GM18508 (cell line): ENCODE data around the gene HRAS.

Experiments used
- ATAC-seq: cut with Tn5 transposase; IDR thresholded peaks from one replicate; pipeline ENCODE4 v1.9.1; 2021; ENCODE audit warnings: moderate number of reproducible peaks; ENCODE audit not compliant: insufficient read depth, unreplicated experiment

Gene HRAS

DNA sequence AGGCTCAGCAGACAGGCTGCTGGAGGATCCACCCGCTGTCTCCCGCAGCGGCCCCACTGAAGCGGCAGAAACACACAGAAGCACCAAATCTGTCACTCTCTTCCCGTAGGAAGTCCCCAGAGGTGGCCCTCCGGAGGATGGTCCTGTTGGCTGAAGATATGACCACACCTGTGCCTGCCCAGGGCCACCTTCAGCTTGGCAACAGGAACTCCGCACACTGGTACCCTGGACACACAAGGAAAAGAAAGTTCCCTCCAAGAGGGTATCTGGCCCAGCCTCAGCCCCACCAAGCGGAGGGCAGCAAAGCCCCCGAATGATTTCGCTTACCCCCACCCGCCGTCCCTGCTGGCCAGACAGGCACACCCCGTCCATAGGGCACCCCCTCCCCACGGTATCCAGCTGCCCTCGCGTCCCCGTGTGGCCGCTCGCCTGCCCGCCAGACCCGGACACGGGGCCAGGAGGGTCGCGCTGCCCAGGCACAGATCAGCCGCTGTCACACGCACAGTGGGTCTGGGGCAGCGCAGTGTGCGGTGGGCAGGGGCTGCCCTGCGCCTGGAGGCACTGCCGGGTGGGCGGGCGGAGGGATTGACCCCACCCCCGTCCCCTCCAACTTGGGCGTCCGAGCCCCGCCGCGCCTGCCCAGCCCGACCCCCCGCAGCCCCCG, 32.4 kb upstream of the HRAS start:
- ATAC-seq = no peak

DNA sequence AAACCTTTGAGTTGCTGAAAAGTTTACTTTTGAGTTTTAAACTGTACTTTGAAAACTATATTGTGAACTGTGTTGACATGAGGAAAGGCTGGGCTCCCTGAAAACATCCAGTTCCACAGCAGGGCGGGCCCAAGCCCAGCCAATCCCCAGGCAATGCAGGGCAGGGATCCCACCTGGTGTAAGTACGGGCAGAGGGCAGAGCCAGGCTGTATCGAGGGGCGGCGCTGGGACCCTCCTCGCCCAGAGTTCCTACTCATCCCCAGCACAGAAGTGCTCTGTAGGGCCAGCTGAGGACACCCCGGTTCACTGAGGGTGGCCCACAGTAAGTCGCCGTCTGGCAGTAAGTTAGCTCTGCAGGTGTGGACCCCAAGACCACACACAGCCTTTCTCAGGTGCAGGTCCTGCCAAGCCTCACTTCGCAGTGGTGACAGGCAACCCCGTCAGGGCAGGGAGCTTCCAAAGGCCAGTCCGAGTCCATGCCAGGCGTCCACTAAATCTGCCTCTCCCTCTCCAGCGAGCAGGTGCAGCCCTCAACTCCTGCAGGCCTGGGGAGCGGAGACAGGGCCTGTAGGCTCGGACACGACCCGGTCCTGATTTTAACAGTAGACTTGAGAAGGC, 31.7 kb upstream of the HRAS start:
- no peak for ATAC-seq

DNA sequence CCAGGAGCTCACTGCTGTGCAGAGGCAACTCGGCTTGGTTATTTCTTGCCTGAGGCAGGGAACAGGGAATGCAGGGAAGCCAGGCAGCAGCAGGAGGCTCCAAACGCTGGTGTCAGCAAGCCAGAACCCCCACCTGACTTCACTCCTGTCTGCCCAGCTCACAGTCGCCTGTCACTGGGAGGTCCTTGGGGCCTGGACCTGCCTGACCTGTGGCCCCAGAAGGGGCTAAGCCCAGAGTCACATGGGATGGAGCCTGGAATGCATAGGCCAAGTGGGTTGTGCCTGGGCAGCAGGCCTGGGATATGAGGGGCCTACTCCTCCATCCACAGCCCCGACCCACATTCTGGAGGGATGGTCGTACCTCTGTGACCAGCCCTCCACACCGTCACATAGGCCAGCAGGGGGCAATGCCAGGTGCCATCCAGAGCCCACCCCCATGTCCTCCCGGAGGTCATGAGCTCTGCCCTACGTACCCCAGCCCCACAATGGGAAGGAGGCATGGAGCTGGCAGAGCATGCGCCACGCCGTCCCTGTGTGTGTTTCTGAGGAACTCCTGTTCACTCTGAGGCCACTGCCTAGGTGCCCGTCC, 30.6 kb upstream of the HRAS start:
- no peak for ATAC-seq

DNA sequence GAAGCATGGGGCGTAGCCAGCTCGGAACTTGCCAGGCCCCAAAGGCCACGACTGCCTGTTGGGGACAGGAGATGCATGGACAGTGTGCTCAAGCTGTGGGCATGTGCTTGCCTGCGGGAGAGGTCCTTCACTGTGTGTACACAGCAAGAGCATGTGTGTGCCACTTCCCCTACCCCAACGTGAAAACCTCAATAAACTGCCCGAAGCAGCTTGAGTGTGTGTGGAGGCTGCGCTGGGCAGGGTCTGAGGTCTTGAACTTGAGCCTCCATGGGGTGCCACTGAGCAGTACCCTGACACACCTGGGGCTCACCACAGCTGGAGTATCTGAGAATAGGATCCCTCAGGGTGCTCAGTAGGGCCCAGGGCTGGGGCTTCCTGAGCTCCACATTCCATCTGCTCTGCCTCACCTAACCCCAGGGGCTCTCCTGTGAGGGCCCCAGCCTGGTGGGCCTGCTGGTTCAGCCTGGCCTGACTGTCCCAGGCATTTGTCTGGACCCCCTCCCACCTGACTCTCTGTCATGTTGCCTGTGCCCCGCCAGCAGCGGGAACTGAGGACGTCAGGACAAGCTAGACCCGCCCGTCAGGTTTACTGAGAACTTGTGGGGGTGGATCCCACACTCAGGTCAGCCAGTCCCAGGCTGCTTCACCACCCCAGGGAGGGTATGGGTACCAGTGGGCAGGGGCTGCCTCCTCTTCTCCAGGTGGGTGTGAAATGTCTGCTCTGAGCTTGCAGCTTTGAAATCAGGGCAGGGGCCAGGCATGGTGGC, 28.6 kb upstream of the HRAS start:
- no peak for ATAC-seq

DNA sequence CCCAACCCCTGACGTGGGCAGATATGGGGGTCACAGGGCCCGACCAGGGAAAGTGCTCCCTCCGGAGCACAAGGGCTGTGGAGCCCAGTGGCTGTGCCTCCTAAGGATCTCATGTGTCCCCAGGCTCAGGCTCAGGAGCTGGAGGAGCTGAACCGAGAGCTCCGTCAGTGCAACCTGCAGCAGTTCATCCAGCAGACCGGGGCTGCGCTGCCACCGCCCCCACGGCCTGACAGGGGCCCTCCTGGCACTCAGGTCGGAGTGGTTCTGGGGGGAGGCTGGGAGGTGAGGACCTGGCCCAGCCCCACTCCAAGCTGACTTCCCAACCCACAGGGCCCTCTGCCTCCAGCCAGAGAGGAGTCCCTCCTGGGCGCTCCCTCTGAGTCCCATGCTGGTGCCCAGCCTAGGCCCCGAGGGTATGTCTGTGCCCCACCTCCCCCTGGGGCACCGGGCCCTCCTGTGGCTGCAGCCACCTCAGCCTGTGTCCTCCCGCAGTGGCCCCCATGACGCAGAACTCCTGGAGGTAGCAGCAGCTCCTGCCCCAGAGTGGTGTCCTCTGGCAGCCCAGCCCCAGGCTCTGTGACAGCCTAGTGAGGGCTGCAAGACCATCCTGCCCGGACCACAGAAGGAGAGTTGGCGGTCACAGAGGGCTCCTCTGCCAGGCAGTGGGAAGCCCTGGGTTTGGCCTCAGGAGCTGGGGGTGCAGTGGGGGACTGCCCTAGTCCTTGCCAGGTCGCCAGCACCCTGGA, 27.9 kb upstream of the HRAS start:
- ATAC-seq = no peak

DNA sequence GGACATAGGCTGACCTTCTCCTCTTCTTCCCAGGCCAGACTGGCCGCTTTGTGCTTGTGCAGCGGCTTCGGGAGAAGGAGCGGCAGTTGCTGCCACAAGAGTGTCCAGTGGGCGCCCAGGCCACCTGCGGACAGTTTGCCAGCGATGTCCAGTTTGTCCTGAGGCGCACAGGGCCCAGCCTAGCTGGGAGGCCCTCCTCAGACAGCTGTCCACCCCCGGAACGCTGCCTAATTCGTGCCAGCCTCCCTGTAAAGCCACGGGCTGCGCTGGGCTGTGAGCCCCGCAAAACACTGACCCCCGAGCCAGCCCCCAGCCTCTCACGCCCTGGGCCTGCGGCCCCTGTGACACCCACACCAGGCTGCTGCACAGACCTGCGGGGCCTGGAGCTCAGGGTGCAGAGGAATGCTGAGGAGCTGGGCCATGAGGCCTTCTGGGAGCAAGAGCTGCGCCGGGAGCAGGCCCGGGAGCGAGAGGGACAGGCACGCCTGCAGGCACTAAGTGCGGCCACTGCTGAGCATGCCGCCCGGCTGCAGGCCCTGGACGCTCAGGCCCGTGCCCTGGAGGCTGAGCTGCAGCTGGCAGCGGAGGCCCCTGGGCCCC, 26.8 kb upstream of the HRAS start:
- ATAC-seq = no peak

DNA sequence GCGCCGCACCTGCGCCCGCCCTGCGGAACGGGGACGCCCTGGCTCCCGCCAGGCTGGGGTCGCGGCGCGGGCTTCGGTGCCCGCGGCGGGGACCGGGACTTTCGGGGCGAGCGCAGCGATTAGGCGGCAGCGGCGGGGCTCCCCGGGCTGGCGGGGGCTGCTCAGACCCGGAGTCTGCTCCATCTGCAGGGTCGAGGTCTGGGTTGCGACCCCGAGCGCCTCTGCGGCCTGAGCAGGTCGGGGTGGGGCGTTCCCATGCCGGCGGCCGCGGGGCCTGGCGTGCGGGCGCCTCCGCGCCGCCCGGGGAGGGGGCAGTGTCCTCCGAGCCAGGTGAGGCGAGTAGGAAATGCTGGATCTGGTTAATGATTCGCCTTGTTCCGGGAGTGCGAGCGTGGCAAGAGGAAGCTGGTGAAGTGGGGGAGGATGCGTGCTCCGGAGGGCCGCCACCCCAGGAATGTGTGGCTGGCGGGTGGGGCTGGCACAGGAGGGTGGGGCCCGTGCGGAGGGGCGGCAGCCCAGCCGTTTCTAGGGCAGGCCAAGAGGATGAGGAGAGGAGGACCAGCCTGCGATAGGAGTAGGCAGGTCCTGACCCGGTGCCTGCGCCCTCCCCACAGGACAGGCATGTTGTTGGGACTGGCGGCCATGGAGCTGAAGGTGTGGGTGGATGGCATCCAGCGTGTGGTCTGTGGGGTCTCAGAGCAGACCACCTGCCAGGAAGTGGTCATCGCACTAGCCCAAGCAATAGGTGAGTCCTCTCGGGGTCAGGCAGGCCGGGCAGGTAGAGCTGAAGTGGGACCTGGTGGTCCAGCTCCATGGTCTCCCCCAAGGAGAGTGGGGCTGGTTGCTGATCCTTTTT, 26.0 kb upstream of the HRAS start:
- ATAC-seq = no peak

DNA sequence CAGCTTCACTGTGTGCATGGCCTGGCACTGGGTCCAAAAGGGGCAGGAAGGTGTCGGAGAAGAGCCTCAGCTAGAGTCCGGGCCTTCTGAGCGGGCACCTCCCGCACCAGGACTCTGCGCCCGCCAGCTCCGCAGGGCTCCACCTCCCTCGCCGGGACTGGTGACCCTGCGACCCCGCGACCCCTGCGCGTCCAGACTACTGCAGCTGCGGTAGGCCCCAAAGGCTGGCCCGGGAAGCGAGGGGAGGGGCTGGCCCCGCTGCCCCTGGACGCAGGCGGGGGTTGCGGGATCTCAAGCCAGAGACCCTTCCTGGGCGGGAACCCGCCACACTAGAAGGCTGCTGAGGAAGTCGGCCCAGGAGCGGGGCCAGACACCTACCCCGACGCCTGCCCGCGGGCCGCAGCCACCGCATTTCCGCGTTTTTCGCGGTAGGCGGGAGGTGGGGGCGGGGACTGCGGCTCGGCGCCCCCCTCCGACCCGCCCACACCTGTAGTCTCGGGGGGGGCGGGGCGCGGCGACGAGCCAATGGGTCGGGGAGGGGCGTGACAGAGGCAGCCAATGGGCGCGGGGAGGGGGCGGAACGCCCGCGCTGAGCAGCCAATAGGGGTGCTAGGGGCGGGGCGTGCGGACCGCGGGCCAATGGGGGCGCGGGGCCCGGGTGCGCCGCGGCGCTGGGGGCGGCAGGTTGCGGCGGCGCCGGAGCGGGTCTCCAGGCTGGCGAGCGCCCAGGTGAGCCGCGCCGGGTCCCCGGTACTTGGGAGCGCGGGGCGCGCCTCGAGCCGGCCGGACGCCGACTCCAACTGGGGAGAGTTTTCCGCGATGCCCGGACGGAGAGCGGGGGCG, 25.1 kb upstream of the HRAS start, which contains the start of the genes LMNTD2 and RASSF7:
Gene LMNTD2 (minus strand): TSS at position 434 of the 843 bp plus-strand sequence. CDS start 22 bp downstream, at position 412.
Gene RASSF7 (plus strand): TSS at position 666 of the 843 bp plus-strand sequence. CDS start 799 bp downstream, outside the sequence.
- ATAC-seq = no peak

DNA sequence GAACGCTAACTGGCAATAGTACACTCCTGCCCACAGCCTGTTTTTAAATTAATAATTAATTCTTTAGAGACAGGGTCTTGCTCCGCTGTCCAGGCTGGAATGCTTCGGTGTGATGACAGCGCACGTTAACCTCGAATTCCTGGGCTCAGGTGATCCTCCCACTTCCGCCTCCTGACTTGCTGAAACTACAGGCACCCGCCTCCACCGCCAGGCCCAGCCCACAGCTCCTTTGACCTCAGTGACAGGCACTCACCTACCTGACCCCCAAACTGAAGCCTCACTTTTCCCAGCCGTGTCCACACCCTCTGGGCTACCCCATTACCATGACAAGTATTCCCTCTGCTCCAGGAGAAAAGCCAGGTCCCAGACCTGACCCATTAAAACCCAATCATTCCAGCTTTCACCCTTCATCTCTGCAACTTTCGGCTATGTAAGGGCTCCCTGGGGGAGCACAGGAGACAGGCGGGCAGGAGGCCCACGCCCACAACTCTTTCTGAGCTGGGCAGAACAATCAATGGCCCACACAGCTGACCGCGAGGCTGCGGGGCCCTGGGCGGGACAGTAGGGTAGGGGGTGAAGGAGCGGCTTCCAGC, 24.4 kb upstream of the HRAS start:
- ATAC-seq = no peak

DNA sequence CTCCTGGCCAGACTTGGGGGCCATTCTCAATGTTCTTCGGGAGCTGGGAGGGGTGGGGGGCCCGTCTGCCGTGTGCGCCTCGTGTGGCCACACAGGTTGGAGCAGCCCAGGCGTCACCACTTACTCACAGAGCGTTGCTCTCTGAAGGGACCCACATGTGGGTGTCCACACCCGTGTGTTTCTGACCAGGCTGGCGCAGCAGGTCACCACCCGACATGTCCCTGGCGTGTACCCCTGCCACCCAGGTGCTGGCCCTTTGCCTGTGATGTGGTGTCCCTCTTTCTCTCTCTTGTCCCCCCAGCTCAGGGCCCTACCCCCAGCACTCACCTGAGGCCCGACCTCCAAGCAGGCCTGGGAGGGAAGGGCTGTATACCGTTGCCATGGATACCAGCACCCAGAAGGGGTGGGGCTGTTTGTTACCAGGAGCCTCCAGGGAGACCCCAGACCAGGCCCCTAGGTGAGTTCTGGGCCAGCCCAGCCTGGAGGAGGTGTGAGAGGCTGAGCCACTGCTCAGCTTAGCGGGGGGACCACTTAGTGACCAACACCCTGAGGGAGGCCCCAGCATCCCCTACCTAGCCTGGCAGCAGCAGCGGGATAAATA, 23.7 kb upstream of the HRAS start:
- no peak for ATAC-seq

DNA sequence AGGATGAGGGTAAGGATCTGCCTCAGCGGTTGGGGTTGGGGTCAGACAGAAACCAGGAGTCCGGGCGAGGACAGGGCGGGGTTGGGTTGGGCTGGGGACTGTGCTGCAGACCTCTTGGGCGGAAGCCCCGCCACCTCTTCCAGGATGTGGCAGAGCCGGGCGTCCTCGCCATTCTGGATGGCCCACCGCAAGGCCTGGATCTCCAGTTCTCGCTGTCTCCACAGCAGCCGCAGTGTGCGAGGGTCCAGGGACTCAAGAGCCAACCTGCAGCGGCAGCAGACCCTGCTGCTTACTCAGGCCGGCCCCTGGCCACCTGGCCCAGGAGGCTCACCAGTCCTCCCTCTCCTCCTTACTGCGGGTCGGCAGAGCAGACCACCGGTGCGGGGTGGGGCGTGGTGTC, 23.1 kb upstream of the HRAS start:
- no peak for ATAC-seq

DNA sequence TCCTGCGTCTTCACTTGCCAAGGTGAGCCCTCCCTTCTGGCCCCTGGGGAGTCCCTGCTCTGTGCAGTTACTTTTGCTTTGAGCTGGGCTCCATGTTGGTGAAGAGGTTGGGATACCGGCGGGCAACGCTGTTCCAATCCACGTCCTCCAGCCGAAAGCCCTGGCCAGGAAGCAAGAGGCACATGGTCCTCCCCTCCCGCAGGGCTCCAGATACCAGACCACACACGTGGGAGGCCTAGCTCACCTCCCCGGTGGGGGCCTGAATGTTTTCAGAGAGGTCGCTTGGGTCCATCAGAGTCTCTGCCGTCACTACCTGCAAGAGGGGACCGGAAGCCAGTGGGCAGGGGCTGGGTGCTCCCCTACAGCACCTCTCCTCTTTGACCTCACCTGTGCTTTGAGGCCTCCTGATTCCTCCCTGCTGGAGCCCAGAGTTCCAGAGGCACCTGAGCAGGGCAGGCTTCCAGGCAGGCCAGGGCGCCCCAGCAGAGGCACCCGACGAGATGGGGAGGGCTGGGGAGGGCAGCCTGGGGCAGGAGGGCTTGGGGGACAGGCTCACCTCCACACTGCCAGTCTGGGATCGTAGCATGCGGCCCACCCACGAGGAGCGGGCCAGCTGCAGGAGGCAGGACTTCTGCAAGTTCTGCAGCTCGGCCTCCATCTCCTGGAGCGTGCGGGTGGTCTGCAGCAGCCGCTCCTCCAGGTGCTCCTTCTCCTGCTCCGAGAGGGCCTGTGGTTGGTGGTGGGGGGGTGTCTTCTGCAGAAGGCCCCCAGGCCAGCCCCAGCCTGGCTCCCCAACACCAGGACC, 22.2 kb upstream of the HRAS start:
- no peak for ATAC-seq

DNA sequence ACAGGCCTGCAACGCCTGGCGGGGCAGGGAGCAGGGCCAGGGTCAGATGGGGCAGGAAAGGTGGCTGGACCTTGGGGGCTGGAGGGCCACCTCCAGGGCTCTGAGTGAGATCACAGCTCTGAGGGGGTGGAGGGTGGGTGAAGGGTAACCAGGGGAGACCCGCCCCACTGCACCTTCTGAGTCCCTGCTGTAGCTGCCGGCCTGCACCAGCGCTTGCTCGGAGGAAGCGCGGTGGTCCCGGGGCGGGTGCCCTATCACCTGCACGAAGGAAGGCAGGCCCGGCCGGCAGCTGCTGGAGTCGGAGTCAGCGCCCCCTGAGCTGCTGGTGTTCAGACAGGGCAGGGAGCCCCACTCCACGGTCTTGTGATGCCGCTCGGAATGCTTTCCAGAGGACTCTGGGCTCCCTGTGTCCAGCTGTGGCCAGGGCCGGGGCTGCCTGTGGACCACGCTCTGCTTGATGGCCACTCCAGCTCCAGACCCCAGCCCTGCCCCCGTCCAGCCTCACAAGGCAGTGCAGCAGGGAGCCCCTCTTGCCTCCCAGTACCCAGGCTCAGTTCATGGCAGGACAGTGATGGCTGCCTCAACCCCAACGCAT, 21.4 kb upstream of the HRAS start:
- no peak for ATAC-seq

DNA sequence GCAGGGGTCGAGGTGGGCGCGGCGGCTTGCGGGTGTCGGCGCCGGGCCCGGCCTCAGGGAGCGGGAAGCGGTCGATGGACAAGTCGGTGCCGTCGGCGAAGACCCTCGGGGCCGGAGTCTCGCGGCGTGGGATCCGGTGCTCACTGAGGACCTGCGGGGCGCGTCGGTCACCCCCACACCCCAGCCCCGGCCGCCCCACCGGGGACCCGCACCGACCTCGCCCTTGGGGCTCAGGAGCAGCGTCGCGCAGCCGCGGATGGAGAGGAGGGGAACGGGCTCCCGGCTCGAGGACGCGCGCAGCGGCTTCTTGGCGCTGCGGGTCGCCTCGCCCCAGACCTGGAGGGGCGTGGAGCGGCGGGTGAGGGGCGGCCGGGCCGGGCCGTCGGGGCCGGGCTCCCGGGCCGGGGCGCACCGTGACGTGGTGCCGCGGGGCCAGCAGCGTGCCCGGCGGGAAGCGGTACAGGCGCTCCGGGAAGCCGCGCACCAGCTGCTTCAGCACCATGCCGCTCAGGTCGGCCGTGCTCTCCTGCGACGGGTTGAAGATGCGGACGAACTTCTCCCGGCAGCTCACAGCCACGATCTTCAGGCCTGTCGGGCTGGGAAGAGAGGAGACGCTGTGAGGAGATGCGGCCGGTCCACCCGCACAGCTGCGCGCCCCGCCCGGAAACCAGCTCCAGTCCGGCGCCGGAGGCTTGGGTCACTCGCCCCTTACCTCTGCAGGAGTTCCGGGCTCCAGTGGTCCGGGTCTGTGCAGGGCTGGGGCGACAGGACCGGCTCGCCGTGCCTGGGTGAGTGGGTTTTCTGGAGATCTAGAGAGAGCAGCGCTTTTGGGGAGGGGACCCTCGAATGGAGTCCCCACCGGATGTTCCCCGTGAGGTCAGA, 20.6 kb upstream of the HRAS start:
- ATAC-seq = no peak

DNA sequence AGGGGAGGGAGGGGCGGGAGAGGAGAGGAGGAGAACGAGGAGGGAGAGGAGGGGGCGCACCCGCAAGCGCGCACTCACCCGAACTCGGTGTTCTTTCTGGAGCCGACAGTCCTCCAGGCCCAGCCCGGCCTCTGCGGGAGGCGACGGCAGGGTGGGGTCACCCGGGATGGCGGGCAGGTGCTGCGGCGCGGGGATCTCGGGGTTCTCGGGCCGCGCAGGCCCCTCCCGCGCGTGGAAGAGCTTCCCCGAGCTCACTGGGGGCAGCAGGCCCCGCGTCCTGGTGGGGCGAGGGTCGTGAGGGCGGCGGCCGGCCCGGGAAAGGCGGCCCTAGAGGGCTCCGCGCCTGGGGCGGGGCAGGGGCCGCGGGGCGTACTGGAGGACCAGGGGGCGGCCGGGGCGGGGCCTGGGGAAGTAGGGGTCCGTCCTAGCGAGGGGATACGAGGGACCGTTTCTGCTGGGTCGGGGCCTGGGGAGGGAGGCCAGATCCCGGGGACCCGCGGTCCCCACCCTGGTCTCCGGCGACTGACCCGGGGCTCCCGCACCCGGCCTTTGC, 19.9 kb upstream of the HRAS start:
- ATAC-seq = no peak
